Endometrium (tissue), 2 donors: ENCODE data around the gene GLYR1.
"Not testable (repeated sequence)": the region's sequence is repeated elsewhere in the genome, so short reads cannot be mapped to it uniquely, and the experiment has no call there.

Experiments
- FAIRE-seq: peaks from 2 replicates; lab custom pipeline; 2012; peaks lifted over from hg19 to GRCh38; lab: Jason Lieb, UNC
- donor health status: control.
- donor health status: control.

GLYR1 gene

DNA sequence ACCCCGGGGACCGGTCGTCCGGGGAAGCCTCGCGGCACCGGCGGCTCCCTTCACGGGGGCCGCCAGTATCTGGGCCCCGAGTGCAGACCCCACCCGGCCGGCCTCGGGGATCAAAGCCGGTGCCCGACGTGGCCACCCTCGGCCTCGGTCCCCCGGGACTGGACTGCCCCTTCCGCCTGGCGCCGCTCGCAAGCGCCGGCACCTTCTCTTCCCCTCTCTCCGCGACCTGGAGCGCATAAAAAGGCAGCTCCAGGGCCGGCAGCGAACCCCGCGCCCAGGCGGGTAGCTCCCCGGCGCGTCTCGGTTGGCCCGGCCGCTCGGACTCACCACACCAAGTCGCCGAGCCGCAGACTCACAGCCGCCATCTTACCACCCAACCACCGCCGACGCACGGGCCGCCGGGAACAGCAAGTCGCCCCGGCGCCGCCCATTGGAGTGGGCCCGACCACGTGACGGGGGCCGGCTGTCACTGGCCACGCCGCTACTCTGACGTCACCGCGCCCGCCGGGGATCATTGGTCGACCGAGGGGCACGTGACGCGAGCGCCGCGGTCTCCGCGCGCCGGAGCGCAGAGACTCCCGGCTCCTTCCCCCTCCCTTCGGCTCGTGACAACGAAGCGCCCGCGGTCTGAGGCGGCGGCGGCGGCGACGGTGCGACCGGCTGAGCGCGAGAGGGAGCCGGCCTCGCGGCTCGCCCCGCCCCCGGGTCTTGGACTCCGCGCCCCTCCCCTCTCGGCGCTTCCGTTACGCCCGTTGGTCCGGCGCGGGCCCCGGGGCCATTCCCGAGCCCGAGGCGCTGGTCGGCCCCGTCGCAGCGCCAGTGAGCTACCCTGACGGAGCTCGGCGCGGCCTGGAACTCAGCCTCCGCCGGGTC lies at the start of gene GLYR1, which contains the start of gene UBN1:
TSS of gene GLYR1 (minus strand) at position 388 of the 873 bp plus-strand sequence. CDS start at position 365, 23 bp downstream.
TSS of gene UBN1 (plus strand) at position 581 of the 873 bp plus-strand sequence. CDS start 5,437 bp downstream, outside the sequence.
- no peak for FAIRE-seq

DNA sequence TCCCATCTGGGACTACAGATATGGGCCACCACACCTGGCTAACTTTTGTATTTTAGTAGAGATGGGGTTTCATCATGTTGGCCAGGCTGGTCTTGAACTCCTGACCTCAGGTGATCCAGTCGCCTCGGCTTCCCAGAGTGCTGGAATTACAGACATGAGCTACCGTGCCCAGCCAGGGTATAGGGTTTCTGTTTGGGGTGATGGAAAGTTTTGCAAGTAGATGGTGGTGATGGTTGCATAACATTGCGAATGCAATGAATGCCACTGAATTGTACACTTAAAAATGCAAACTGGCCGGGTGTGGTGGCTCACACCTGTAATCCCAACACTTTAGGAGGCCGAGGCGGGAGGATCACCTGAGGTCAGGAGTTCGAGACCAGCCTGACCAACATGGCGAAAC lies 49.7 kb upstream of the GLYR1 start:
- not testable (repeated sequence) for FAIRE-seq

GRCh38 chr16:4895366-4895765 lies 48.3 kb upstream of the GLYR1 start:
- FAIRE-seq, result no peak

GRCh38 chr16:4894276-4895150 lies 47.4 kb upstream of the GLYR1 start:
- FAIRE-seq, result no peak

- no peak for FAIRE-seq
Observed at GRCh38 chr16:4893103-4893862, 46.2 kb upstream of the GLYR1 start.

- no peak for FAIRE-seq
Observed at GRCh38 chr16:4892361-4893102, 45.4 kb upstream of the GLYR1 start.

GRCh38 chr16:4891886-4892216 lies 44.8 kb upstream of the GLYR1 start:
- FAIRE-seq, result no peak

DNA sequence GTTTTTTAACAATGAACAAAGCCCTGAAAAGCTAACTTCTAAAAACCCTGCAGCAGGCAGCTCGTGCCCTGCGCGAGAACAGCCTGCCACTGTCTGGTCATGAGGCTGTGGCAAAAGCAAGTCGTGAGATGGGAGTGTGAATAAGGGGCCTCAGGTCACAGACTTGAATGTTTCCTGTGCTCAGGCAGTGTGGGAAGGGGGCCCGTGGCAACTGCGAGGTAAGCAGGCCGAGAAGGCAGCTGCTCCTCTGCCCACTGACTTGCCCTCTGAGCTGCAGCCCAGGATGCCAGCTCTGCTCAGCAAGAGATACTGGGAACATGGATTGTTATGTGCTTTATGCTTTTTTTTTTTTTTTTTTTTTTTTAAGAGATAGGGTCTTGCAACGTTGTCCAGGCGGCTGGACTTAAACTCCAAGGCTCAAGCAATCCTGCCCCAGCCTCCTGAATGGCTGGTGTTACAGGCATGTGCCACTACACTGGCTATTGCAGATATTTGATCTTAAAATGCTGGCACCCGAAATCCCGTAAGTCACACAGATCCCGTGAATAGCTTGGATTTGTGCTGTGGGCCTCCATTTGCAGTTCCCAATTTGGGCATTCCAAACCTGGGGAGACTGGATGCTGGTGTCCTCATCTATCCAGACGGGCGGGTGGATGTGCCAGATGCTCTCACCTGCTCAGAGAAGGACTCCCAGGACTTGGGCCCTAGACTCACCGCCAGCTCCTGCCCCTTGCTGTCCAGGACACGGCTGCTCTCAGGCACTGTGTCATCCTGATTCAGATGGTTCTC lies 44.2 kb upstream of the GLYR1 start:
- FAIRE-seq, result no peak

DNA sequence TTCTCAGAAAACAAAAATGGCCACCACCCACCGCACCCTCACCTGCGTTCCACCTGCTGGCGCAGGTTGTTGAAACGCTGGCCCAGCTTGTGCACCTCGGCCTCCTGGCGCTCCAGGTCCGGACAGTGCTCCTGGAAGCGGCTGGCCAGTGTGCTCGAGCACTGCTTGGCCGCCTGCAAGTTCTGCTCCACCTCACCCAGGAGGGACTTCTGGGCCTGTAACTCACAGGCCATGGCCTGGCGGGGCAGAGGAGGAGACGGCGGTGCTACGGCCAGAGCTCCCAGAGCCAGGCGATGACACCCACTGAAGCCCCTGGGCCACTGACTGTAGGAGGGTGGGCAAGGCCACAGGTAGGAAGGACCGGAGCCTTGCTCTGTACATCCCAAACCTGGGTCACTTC lies 43.6 kb upstream of the GLYR1 start:
- no peak for FAIRE-seq

GRCh38 chr16:4890026-4890425 lies 42.9 kb upstream of the GLYR1 start:
- FAIRE-seq, result no peak

- no peak for FAIRE-seq
Observed at GRCh38 chr16:4888428-4889135, 41.5 kb upstream of the GLYR1 start.

DNA sequence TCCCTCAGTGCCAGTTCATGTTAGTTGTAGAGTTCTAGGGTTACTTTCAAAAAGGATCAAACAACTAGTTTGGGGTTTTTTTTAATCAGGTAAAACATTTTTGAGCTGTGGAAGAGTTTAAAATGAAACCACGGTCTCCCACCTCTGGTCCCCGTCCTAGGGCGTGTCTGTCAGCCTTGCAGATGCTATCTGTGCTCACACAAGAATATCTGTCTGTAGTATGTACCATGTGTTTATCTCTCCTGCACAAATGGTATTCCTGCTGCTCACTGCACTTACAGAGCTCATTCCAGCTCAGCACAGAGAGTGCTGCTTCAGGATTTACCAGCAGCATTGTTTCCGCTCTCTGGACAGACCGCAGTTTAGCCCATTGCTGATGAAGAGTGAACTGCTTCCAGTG lies 39.1 kb upstream of the GLYR1 start:
- FAIRE-seq, result no peak

DNA sequence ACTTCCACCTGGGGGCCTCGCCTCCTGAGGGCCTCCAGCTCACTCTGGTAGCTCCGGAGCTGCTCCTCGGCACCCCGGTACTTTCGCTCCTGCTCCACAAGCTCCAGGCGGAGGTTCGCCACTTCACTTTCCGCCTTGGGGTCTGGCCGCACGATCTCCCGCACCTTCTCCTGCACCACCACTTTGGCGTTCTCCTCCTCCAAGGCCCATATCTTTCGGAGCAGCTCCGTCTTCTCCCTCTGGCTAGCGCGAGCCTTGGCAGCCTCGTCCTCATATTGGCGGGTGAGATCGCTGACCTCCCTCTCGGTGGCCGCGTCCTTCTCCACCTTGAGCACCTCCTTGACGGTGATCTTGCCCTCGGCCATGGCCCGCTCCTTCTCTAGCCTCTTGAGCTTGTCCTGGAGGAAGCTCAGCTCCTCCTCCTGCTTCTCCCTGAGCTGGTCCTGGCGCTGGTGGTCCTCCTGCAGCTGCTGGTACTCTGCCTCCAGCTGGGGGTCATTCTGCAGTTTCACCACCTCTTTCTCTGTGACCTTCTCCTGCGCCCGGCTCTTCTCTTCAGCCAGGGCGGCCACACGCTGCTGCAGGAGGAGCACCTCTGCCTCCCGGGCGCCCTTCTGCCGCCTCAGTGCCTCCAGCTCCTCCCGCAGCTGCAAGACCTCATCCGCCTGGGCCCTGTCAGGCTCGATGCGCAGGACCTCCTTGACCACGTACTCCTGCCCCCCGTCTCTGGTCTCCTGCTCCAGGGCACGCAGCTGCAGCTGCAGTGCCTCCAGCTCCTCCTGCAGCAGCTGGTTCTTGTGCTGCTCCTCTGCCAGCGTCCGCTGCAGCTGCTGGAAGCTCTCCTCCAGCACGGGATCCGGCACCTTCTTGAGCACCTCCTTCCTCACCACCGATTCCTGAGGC lies 38.1 kb upstream of the GLYR1 start:
- no peak for FAIRE-seq

DNA sequence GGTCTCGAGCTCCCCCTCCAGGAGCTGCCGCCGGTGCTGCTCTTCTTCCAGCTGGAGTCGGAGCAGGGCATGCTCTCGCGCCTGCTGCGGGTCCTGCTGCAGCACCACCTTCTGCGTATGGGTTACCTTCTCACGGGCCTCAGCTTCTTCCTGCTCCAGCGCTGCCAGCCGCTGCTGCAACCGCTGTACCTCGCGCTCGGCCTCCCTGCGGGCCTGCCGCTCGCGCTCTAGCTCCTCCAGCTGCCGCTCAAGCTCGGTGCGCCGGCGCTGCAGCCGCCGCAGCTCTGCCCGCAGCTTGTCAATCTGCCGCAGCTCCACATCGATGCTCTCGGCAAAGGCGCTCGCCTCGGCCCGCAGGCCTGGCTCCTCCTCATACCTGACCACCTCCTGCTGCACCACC lies 37.1 kb upstream of the GLYR1 start:
- FAIRE-seq, result no peak

DNA sequence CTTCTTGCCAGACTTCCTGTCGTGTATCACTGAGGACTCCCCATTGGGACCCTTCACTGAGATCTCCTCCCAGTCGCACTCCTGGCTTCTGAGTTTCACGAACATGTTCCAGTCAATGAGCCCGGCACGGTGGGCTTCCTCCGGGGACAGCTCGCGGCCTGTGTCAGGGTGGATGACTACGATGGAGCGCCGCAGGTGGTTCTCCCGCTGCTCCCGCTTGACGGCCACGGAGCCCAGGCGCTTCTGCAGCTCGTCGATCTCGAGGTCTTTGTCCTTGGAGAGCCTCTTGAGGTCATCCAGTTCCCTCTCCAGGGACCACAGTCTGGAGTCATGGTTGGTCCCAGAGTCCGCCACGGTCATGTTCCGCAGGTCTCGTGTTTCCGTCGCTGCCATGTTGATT lies 36.4 kb upstream of the GLYR1 start:
- no peak for FAIRE-seq

DNA sequence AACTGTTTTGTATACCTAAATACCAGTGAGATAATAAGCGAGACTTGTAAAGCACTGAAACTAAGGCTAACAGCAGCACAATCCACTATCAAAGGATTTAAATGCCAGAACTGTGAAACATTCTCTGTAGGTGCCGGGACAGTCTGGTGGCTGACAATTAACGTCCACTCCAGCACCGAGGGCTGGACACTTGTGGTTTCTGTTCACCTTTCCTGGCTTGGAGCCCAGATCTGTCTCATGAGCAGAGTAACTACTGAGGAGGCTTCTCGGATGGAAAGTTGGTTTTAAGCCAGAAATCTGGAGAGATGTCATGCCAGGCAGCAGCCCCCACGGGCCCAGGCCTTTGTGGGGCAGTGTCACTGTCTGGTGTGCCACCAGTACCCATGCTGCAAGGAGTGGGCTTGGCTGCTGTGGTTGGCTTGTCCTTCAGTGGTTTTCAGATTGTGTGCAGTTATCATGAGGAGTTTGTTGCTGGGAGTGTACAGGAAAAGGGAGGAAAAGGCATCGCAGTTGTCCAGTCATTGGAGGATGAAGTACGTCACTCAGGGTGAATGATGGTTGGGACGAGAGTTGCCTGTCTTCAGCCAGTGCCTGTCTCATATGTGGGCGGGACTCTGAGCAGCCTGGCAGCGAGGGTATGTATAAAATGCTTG lies 35.7 kb upstream of the GLYR1 start:
- FAIRE-seq, result no peak

DNA sequence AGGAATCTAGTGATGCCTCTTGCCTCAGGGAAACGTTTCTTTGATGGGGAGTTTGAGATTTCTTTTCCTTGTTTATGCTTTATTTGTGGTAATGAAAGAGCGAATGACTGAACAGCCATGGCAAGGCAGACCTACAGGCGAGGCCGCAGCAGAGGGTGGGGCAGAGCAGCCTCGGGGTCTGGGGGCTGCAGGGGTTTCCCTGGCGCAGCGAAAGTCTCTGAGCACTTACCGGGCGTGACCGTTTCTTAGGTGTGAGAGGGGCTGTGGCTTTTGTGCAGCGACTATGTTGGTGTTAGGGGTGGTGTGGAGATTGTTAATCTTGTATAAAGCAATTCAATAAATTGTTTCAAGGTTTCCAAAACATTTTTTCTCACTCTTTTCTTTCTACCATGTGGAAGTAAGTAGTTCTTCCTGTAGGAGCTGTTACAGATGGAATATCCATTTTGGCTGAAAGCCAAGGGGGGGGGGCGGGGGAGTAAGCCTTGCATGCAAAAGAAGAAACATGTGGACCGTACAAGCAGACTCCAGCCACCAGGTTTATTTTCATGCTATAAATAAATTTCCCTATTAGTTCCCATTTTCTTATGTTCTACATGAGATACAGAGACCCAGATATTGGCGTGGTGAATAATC lies 35.0 kb upstream of the GLYR1 start:
- no peak for FAIRE-seq

DNA sequence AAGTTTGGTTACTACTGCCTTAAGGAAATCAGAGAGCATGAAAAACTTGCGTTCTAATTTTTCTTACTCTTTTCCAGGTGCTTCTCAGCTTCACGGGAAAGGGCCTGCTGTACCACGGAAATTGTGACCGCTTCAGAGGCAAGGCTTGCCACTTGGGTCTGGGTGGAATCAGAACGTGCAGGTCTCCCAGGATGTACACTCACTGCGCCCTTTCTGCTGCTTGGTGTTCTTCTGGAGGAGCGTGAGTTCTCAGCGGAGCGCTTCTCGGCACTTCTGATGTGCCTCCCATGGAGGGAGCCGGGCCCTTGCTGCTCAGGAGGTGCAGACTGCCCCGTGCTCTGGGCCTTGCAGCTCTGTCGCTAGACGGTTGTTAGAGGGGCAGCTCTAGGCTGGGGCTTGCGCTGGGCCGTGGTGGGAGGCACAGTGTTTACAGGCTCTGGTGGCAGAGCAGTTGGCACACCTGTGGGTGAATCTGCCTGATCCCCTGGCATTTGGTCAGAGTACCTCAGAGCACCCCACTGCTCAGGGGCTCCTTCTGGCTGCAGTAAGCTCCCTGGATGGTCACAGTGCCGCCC lies 33.0 kb upstream of the GLYR1 start:
- FAIRE-seq, result no peak
